Measurements from ENCODE around the gene SERINC5. TPM values are rescaled to one million over a fixed set of nuclear protein-coding genes. Genes with fewer than 3 reads are reported as not detected.

The SERINC5 gene
- total RNA-seq, 2 donors from 2014 or later: 12.8 to 13.9 TPM

GRCh38 chr5:80153586-80154126 is 102.2 kb downstream of the SERINC5 start:
- Histone ChIP-seq H3K9me3 (no peaks in the 10 kb centered on the region), H3K4me1 (ENCODE audit: control insufficient read depth in 1 of 2, low read depth in 2 of 2) (no peaks in the 10 kb centered on the region), H3K27me3 (replicated peaks; ENCODE audit: insufficient read depth) (no peaks in the 10 kb centered on the region), H3K27ac (no peak overlapping the region), H3K4me3 (no peak overlapping the region), H3K36me3 (peaks cover 3% of the 10 kb centered on the region)
- no peak for DNase-seq (ENCODE audit: low spot score)
- ATAC-seq (ENCODE audit: insufficient number of reproducible peaks, low FRiP score, low read depth): no peak
- no peak for TF ChIP-seq CTCF (IDR thresholded peaks at IDR 0.05)

- DNase-seq (ENCODE audit: low spot score): no peak
- no peaks in the 10 kb centered on the region for H3K9me3 ChIP-seq
- no peak overlapping the region for H3K4me3 ChIP-seq
- no peaks in the 10 kb centered on the region for H3K27me3 ChIP-seq (replicated peaks; ENCODE audit: insufficient read depth)
- H3K36me3 ChIP-seq: no peaks in the 10 kb centered on the region
- no peak for TF ChIP-seq CTCF (IDR thresholded peaks at IDR 0.05)
- no peaks in the 10 kb centered on the region for H3K4me1 ChIP-seq (ENCODE audit: control insufficient read depth in 1 of 2, low read depth in 2 of 2)
- H3K27ac ChIP-seq: no peak overlapping the region
- ATAC-seq (ENCODE audit: insufficient number of reproducible peaks, low FRiP score, low read depth): no peak
Measured at GRCh38 chr5:80152778-80153177, 103.1 kb downstream of the SERINC5 start.

- no peaks in the 10 kb centered on the region for H3K27me3 ChIP-seq (replicated peaks; ENCODE audit: insufficient read depth)
- TF ChIP-seq CTCF (IDR thresholded peaks at IDR 0.05): no peak
- no peaks in the 10 kb centered on the region for H3K36me3 ChIP-seq
- no peaks in the 10 kb centered on the region for H3K9me3 ChIP-seq
- ATAC-seq (ENCODE audit: insufficient number of reproducible peaks, low FRiP score, low read depth) (no peak), DNase-seq (ENCODE audit: low spot score) (no peak)
- H3K27ac ChIP-seq: no peak overlapping the region
- H3K4me1 ChIP-seq (ENCODE audit: control insufficient read depth in 1 of 2, low read depth in 2 of 2): no peaks in the 10 kb centered on the region
- H3K4me3 ChIP-seq: no peak overlapping the region
Measured at GRCh38 chr5:80151890-80152289, 104.0 kb downstream of the SERINC5 start.

GRCh38 chr5:80150731-80151130 is 105.1 kb downstream of the SERINC5 start:
- ATAC-seq (ENCODE audit: insufficient number of reproducible peaks, low FRiP score, low read depth) (no peak), DNase-seq (ENCODE audit: low spot score) (no peak)
- no peaks in the 10 kb centered on the region for H3K9me3 ChIP-seq
- H3K27me3 ChIP-seq (replicated peaks; ENCODE audit: insufficient read depth): no peaks in the 10 kb centered on the region
- H3K36me3 ChIP-seq: peaks cover 5% of the 10 kb centered on the region
- no peak overlapping the region for H3K4me3 ChIP-seq
- TF ChIP-seq CTCF (IDR thresholded peaks at IDR 0.05): no peak
- no peaks in the 10 kb centered on the region for H3K4me1 ChIP-seq (ENCODE audit: control insufficient read depth in 1 of 2, low read depth in 2 of 2)
- no peak overlapping the region for H3K27ac ChIP-seq

- Histone ChIP-seq H3K4me3 (no peak overlapping the region), H3K9me3 (no peaks in the 10 kb centered on the region), H3K27ac (no peak overlapping the region), H3K27me3 (replicated peaks; ENCODE audit: insufficient read depth) (no peaks in the 10 kb centered on the region), H3K36me3 (peaks cover 6% of the 10 kb centered on the region), H3K4me1 (ENCODE audit: control insufficient read depth in 1 of 2, low read depth in 2 of 2) (no peaks in the 10 kb centered on the region)
- DNase-seq (ENCODE audit: low spot score) (no peak), ATAC-seq (ENCODE audit: insufficient number of reproducible peaks, low FRiP score, low read depth) (no peak)
- TF ChIP-seq CTCF (IDR thresholded peaks at IDR 0.05): no peak
Measured at GRCh38 chr5:80149161-80149609, 106.7 kb downstream of the SERINC5 start.
